HepG2 (cell line): ENCODE results near the gene DHX30. TPM values are rescaled to one million over a fixed set of nuclear protein-coding genes. Genes with fewer than 3 reads are reported as not detected.

Experiments used
- ATF4 ChIP-seq, 2 experiments: fragments of 450-650 bp in 1 of 2; sonication (generic) in 1 of 2; formaldehyde crosslinking; IDR thresholded peaks; 2 replicates each; pipeline versions ENCODE4 v1.5.0 to v1.8.0; 2020 to 2022; ENCODE audit warnings: mild to moderate bottlenecking in 1 of 2, missing genetic modification reagents in 1 of 2
- ATF7-NPFF ChIP-seq: sonication (generic); formaldehyde crosslinking; IDR thresholded peaks from 2 replicates; pipeline ENCODE4 v1.8.1; 2023; ENCODE audit warnings: mild to moderate bottlenecking, low read depth, missing genetic modification reagents, moderate library complexity
- FOXP1 ChIP-seq, 2 experiments: fragments of 450-650 bp in 1 of 2; IDR thresholded peaks; 2 replicates each; pipeline ENCODE4 v1.6.1; 2017 to 2018; ENCODE audit warnings: antibody characterized with exemption in 1 of 2
- MXI1 ChIP-seq: IDR thresholded peaks from 3 replicates; pipeline ENCODE4 v1.6.1; 2012; ENCODE audit warnings: low read depth, low read length, inconsistent platforms, borderline replicate concordance
- PATZ1 ChIP-seq: sonication (generic); formaldehyde crosslinking; IDR thresholded peaks from 2 replicates; pipeline ENCODE4 v1.4.0; 2020; ENCODE audit warnings: missing genetic modification reagents
- REXO4 ChIP-seq: sonication (generic); formaldehyde crosslinking; IDR thresholded peaks from 2 replicates; pipeline ENCODE4 v1.8.0; 2022; ENCODE audit warnings: missing genetic modification reagents, mild to moderate bottlenecking, borderline replicate concordance
- SALL2 ChIP-seq: sonication (generic); formaldehyde crosslinking; IDR thresholded peaks from 2 replicates; pipeline ENCODE4 v1.8.1; 2023; ENCODE audit warnings: mild to moderate bottlenecking, missing genetic modification reagents, inconsistent platforms
- SOX13 ChIP-seq, 3 experiments: fragments of 450-650 bp in 1 of 3; sonication (generic) in 1 of 3; formaldehyde crosslinking in 1 of 3; IDR thresholded peaks in 2 of 3; conservative IDR thresholded peaks in 1 of 3; 2 replicates each; pipeline versions ENCODE4 v1.5.0 to v1.6.1; 2016 to 2020; ENCODE audit warnings: antibody characterized with exemption in 1 of 3, mild to moderate bottlenecking in 1 of 3, missing compliant biosample characterization in 1 of 3, missing genetic modification reagents in 1 of 3, moderate library complexity in 1 of 3
- TARDBP ChIP-seq: sonication (generic); formaldehyde crosslinking; IDR thresholded peaks from 2 replicates; pipeline ENCODE4 v1.8.0; 2022; ENCODE audit warnings: mild to moderate bottlenecking, missing genetic modification reagents
- TMF1 ChIP-seq: sonication (generic); formaldehyde crosslinking; IDR thresholded peaks from 2 replicates; pipeline ENCODE4 v1.8.1; 2022; ENCODE audit warnings: low read depth, missing genetic modification reagents
- ZNF329 ChIP-seq: sonication (generic); formaldehyde crosslinking; IDR thresholded peaks from 2 replicates; pipeline ENCODE4 v1.9.0; 2021; ENCODE audit warnings: low read depth, mild to moderate bottlenecking, missing genetic modification reagents
- ZNF468 ChIP-seq: sonication (generic); formaldehyde crosslinking; IDR thresholded peaks from 2 replicates; pipeline ENCODE4 v1.8.0; 2022; ENCODE audit warnings: mild to moderate bottlenecking, moderate library complexity, missing genetic modification reagents
- ZNF501 ChIP-seq: sonication (generic); formaldehyde crosslinking; IDR thresholded peaks from 2 replicates; pipeline ENCODE4 v1.5.1; 2020; ENCODE audit warnings: mild to moderate bottlenecking, moderate library complexity, missing genetic modification reagents
- ZNF567 ChIP-seq: sonication (generic); formaldehyde crosslinking; IDR thresholded peaks from 2 replicates; pipeline ENCODE4 v1.8.1; 2023; ENCODE audit warnings: mild to moderate bottlenecking, missing genetic modification reagents, borderline replicate concordance
- ZNF598 ChIP-seq: sonication (generic); formaldehyde crosslinking; IDR thresholded peaks from 2 replicates; pipeline ENCODE4 v1.5.1; 2020; ENCODE audit warnings: mild to moderate bottlenecking, missing genetic modification reagents, borderline replicate concordance
- polyA plus RNA-seq, 8 experiments: library from polyadenylated mRNA; depleted of rRNA in 3 of 8; stranded (reverse) in 7 of 8; unstranded in 1 of 8; fragments of >200 nt; fragmentation: Illumina TruSeq in 4 of 8; extraction: Trizol in 4 of 8; gene quantifications; 2 replicates each; pipeline versions ENCODE4 v1.2.1 to v1.2.3, GENCODE V29; 2011 to 2016; ENCODE audit warnings: low read depth in 4 of 8, missing spikeins in 1 of 8, mixed read lengths in 1 of 8; ENCODE audit not compliant: insufficient read depth in 1 of 8
- total RNA-seq, 5 experiments: library from RNA; depleted of rRNA; stranded (reverse); fragments of >200 nt; fragmentation: Illumina TruSeq; extraction: Trizol; gene quantifications; 2 replicates each; pipeline ENCODE4 v1.2.3, GENCODE V29; 2016; ENCODE audit warnings: low read depth in 1 of 5
- TF ChIP-seq, protein P1 (sequence below), 2 experiments: sonication (generic) in 1 of 2; formaldehyde crosslinking in 1 of 2; IDR thresholded peaks; 2 replicates each; pipeline versions ENCODE4 v1.5.1 to v1.6.1; 2011 to 2020; ENCODE audit warnings: borderline replicate concordance in 1 of 2, low read depth in 1 of 2, low read length in 1 of 2, mild to moderate bottlenecking in 1 of 2, missing genetic modification reagents in 1 of 2, moderate library complexity in 1 of 2
- TF ChIP-seq, protein P2 (sequence below): sonication (generic); formaldehyde crosslinking; IDR thresholded peaks from 2 replicates; pipeline ENCODE4 v1.9.0; 2022; ENCODE audit warnings: missing genetic modification reagents, mild to moderate bottlenecking, borderline replicate concordance
- TF ChIP-seq, protein P3 (sequence below): sonication (generic); formaldehyde crosslinking; IDR thresholded peaks from 2 replicates; pipeline ENCODE4 v1.4.0; 2020; ENCODE audit warnings: missing genetic modification reagents

DHX30 gene
- total and polyA plus RNA-seq, 2 of the 13 experiments (the other 11 are each of a cell fraction or from before 2014, with no cell fraction given), result 30.6 to 59.4 TPM

DNA sequence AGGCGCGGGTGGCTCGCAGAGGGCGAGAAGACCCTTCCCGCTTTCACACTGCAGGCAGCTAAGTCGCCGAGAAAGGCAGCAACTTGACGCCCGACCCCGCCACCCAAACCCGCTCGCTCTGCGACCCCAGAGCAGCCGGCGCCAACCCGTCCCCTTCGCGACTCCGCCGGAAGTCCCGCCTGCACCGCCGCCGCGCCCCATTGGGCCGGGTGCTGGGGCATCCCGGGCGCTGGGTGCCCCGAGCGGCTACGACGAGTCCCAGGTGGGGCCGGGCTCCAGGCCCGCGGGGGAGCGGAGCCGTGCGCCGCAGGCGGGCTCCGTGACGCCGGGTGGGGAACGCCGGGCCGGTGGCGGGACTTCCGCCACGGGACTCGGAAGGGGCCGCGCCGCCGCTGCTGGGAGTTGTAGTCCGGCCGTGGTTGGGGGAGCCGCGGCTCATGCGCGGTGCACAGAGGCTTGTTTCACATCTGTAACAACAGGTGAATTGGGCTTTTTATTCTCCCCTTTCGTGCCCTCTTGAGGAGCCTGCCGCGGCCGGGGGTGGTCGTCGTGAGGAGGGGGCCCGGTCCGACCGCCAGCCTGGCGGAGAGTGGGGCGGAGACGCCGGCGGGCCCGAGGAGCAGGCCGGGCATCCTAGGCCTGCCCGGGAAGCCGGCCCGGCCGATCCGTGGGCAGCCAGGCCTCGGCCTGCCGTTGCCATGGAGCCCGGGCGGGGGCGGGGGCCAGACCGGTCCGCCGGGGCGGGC, at the start of gene DHX30 (continued):
- TF ChIP-seq, protein P1, sequence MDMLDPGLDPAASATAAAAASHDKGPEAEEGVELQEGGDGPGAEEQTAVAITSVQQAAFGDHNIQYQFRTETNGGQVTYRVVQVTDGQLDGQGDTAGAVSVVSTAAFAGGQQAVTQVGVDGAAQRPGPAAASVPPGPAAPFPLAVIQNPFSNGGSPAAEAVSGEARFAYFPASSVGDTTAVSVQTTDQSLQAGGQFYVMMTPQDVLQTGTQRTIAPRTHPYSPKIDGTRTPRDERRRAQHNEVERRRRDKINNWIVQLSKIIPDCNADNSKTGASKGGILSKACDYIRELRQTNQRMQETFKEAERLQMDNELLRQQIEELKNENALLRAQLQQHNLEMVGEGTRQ (IDR thresholded peaks at IDR 0.05; ENCODE audit: low read depth, low read length), result no peak
- TF ChIP-seq, protein P1 (CRISPR knock-in tag; IDR thresholded peaks at IDR 0.05; ENCODE audit: borderline replicate concordance), result no peak
- TF ChIP-seq TMF1 (0 out of 2 replicates have a peak, but pooled peaks have one; percentile 23), ZNF468 (CRISPR knock-in tag) (no peak), FOXP1 (IDR thresholded peaks at IDR 0.05) (no peak), FOXP1 (CRISPR knock-in tag; IDR thresholded peaks at IDR 0.05) (no peak), MXI1 (peak; percentile 39; the same call in 1 of the 3 replicates), PATZ1 (no peak; the same call in 1 of the 2 replicates), TARDBP (no peak; the same call in 1 of the 2 replicates), ZNF567 (CRISPR knock-in tag) (peak; percentile 30; the same call in 1 of the 2 replicates), SOX13 (IDR thresholded peaks at IDR 0.05) (no peak), SOX13 (CRISPR knock-in tag; conservative IDR thresholded peaks at IDR 0.05 in 1 of 2, IDR thresholded peaks at IDR 0.05 in 1 of 2) (no peak), ZNF329 (CRISPR knock-in tag) (0 out of 2 replicates have a peak, but pooled peaks have one; percentile 3), REXO4 (CRISPR knock-in tag) (no peak), ZNF501 (CRISPR knock-in tag) (peak; percentile 79; the same call in 1 of the 2 replicates), ATF4 (CRISPR knock-in tag; IDR thresholded peaks at IDR 0.05) (0 out of 4 replicates have a peak, but pooled peaks of 1 of the 2 experiments have one; percentile 16), ZNF598 (CRISPR knock-in tag) (no peak; the same call in 1 of the 2 replicates), ATF7-NPFF (peak; percentile 60; the same call in 1 of the 2 replicates), SALL2 (CRISPR knock-in tag) (peak; percentile 68)
- TF ChIP-seq, protein P2, sequence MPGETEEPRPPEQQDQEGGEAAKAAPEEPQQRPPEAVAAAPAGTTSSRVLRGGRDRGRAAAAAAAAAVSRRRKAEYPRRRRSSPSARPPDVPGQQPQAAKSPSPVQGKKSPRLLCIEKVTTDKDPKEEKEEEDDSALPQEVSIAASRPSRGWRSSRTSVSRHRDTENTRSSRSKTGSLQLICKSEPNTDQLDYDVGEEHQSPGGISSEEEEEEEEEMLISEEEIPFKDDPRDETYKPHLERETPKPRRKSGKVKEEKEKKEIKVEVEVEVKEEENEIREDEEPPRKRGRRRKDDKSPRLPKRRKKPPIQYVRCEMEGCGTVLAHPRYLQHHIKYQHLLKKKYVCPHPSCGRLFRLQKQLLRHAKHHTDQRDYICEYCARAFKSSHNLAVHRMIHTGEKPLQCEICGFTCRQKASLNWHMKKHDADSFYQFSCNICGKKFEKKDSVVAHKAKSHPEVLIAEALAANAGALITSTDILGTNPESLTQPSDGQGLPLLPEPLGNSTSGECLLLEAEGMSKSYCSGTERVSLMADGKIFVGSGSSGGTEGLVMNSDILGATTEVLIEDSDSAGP, result no peak
- TF ChIP-seq, protein P3, sequence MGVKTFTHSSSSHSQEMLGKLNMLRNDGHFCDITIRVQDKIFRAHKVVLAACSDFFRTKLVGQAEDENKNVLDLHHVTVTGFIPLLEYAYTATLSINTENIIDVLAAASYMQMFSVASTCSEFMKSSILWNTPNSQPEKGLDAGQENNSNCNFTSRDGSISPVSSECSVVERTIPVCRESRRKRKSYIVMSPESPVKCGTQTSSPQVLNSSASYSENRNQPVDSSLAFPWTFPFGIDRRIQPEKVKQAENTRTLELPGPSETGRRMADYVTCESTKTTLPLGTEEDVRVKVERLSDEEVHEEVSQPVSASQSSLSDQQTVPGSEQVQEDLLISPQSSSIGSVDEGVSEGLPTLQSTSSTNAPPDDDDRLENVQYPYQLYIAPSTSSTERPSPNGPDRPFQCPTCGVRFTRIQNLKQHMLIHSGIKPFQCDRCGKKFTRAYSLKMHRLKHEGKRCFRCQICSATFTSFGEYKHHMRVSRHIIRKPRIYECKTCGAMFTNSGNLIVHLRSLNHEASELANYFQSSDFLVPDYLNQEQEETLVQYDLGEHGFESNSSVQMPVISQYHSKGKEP, result no peak
